Measurements from ENCODE around the gene GATA2. TPM values are rescaled to one million over a fixed set of nuclear protein-coding genes. Genes with fewer than 3 reads are reported as not detected.

Gene GATA2
- total RNA-seq, 1 donor from 2014 or later, result not detected

DNA sequence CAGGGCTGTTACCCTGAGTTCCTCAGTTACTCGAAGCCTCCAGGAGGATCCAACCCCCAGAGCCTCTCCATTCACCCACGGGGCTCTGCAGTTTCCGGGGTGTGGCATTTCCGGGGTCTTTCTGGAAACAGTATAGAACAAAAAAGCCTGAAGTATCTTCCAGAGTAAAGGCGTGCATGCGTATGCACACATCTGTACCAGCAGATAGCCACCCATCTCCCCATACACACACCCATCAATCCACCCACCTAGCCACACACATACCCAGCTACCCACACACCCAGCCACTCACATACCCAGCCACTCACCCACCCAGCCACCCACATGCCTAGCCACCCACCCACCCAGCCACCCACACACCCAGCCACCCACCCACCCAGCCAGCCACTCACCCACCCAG is 23.4 kb downstream of the GATA2 start:
- H3K27me3 Mint-ChIP-seq, result peaks cover 12% of the 10 kb centered on the region
- DNase-seq (no peak), ATAC-seq (ENCODE audit: low read depth) (no peak)
- H3K4me3 Mint-ChIP-seq, result no peak overlapping the region
- H3K9me3 Mint-ChIP-seq, result no peaks in the 10 kb centered on the region
- no peaks in the 10 kb centered on the region for H3K36me3 Mint-ChIP-seq (ENCODE audit: low read depth)
- ChIA-PET CTCF (no interaction called here), POLR2A (no interaction called here)
- no peaks in the 10 kb centered on the region for H3K4me1 Mint-ChIP-seq
- intact Hi-C loops (cut with micrococcal nuclease), result no loop called here
- no peak overlapping the region for H3K27ac Mint-ChIP-seq
- TF ChIP-seq, protein P1, sequence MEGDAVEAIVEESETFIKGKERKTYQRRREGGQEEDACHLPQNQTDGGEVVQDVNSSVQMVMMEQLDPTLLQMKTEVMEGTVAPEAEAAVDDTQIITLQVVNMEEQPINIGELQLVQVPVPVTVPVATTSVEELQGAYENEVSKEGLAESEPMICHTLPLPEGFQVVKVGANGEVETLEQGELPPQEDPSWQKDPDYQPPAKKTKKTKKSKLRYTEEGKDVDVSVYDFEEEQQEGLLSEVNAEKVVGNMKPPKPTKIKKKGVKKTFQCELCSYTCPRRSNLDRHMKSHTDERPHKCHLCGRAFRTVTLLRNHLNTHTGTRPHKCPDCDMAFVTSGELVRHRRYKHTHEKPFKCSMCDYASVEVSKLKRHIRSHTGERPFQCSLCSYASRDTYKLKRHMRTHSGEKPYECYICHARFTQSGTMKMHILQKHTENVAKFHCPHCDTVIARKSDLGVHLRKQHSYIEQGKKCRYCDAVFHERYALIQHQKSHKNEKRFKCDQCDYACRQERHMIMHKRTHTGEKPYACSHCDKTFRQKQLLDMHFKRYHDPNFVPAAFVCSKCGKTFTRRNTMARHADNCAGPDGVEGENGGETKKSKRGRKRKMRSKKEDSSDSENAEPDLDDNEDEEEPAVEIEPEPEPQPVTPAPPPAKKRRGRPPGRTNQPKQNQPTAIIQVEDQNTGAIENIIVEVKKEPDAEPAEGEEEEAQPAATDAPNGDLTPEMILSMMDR (IDR thresholded peaks at IDR 0.05), result no peak

GRCh38 chr3:128468791-128469527 is 24.0 kb downstream of the GATA2 start:
- Mint-ChIP-seq H3K36me3 (ENCODE audit: low read depth) (no peaks in the 10 kb centered on the region), H3K9me3 (no peaks in the 10 kb centered on the region), H3K27me3 (peaks cover 12% of the 10 kb centered on the region), H3K4me1 (no peaks in the 10 kb centered on the region), H3K27ac (no peak overlapping the region), H3K4me3 (no peak overlapping the region)
- TF ChIP-seq, protein P1 (IDR thresholded peaks at IDR 0.05), result no peak
- no peak for DNase-seq
- intact Hi-C loops (cut with micrococcal nuclease), result no loop called here
- ChIA-PET POLR2A (no interaction called here), CTCF (no interaction called here)
- no peak for ATAC-seq (ENCODE audit: low read depth)

DNA sequence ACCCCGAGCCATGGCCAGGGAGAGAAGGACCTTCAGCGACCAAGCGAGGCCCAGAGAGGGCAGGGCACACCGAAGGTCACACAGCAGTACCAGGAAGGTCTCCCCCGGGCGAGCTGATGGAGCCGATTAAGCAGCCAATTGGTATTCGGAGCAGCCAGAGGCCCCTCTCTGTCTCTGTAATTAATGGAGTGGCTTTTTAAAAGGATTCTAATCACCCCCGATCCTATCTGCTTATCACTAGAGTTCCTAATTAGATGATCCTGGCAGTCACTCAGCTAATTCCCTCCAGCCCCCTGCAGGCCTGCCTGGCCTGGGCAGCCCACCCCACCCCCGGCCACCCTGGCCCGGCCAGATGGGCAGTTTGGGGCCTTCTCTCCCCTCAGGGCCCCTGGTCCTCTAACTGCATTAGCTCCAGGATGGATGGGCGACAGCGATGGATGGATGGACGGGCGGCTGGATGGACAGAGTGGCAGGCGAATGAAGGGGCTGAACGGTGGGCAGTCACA is 24.7 kb downstream of the GATA2 start:
- TF ChIP-seq, protein P1 (IDR thresholded peaks at IDR 0.05), result no peak
- ATAC-seq (ENCODE audit: low read depth) (no peak), DNase-seq (no peak)
- H3K4me3 Mint-ChIP-seq, result no peak overlapping the region
- H3K36me3 Mint-ChIP-seq (ENCODE audit: low read depth), result no peaks in the 10 kb centered on the region
- no peaks in the 10 kb centered on the region for H3K9me3 Mint-ChIP-seq
- ChIA-PET CTCF (no interaction called here), POLR2A (no interaction called here)
- H3K4me1 Mint-ChIP-seq, result no peaks in the 10 kb centered on the region
- intact Hi-C loops (cut with micrococcal nuclease), result no loop called here
- peaks cover 12% of the 10 kb centered on the region for H3K27me3 Mint-ChIP-seq
- no peak overlapping the region for H3K27ac Mint-ChIP-seq

DNA sequence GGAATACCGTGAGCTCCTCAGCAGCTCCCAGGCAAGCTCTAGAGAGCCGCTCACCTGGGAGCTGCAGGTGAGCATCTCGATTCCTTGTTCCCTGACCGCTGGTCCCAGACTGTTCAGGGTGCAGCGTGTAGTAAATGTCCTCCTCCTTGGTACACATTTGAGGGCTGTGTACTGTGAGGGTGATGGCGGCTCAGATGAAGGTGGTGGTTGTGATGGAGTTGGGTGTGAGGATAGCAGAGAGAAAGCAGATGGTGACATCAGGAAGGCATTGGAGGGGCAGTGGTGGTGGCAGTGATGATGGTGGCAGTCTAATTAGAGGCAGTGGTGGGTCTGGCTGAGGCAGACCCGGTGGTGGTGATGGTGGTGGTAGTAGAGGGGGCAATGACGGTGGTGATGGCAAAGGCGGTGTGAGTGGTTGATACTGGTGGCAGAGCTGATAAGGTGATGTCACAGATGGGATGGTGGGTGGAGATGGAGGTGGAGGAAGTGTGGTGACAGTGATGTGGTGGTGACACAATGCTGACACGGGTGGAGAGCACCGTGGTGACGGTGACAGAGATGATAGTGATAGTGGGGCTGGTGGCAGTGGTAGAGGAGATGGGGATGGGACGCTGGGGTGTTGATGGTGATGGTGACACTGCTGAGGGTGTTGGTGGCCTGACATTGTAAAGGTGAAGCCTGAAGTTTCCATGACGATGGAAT is 26.0 kb downstream of the GATA2 start, which contains the start of gene DNAJB8:
TSS of gene DNAJB8 (minus strand) at position 51 of the 702 bp plus-strand sequence. CDS start 3,645 bp downstream, outside the sequence.
- Mint-ChIP-seq H3K27me3 (peaks cover 10% of the 10 kb centered on the region), H3K27ac (no peak within 1 kb of the TSS), H3K4me1 (no peaks in the 10 kb centered on the region), H3K4me3 (no peak within 1 kb of the TSS), H3K9me3 (no peaks in the 10 kb centered on the region), H3K36me3 (ENCODE audit: low read depth) (no peaks in the 10 kb centered on the region)
- intact Hi-C loops (cut with micrococcal nuclease), result no loop called here
- no peak for DNase-seq
- POLR2A ChIA-PET, result no interaction called here
- ATAC-seq (ENCODE audit: low read depth), result no peak
- TF ChIP-seq, protein P1 (IDR thresholded peaks at IDR 0.05), result no peak
- CTCF ChIA-PET, result no interaction called here

GRCh38 chr3:128464702-128465101 is 28.3 kb downstream of the GATA2 start:
- ChIA-PET CTCF (no interaction called here), POLR2A (no interaction called here)
- no peaks in the 10 kb centered on the region for H3K9me3 Mint-ChIP-seq
- H3K27ac Mint-ChIP-seq, result no peak overlapping the region
- H3K4me3 Mint-ChIP-seq, result no peak overlapping the region
- no peak for ATAC-seq (ENCODE audit: low read depth)
- H3K36me3 Mint-ChIP-seq (ENCODE audit: low read depth), result no peaks in the 10 kb centered on the region
- no peaks in the 10 kb centered on the region for H3K4me1 Mint-ChIP-seq
- intact Hi-C loops (cut with micrococcal nuclease), result no loop called here
- no peak for DNase-seq
- peaks cover 6% of the 10 kb centered on the region for H3K27me3 Mint-ChIP-seq
- TF ChIP-seq, protein P1 (IDR thresholded peaks at IDR 0.05), result no peak

Measured in activated B cell treated with CpG ODN at 0.5 μM for 24 hours (primary cell).